Measurements from ENCODE around the gene FGF9. TPM values are rescaled to one million over a fixed set of nuclear protein-coding genes. Genes with fewer than 3 reads are reported as not detected.

FGF9 gene
- total RNA-seq (2014; rRNA removed; shearing (Covaris generic)) = not detected in 2 replicates

- peak; percentile 85 for DNase-seq (ENCODE audit: low spot score)
- in situ Hi-C loops (cut with HindIII; ENCODE audit: low sequenced_read_pairs) = no loop called here
Observed at GRCh38 chr13:21670883-21671619, at the start of gene FGF9. Gene FGF9, plus strand, starts transcription at chr13:21671073. Its CDS starts 840 bp downstream, at chr13:21671913.

- in situ Hi-C loops (cut with HindIII; ENCODE audit: low sequenced_read_pairs) = no loop called here
- DNase-seq (ENCODE audit: low spot score) = peak; percentile 41
Observed at GRCh38 chr13:21625366-21625765, 45.5 kb upstream of the FGF9 start.

GRCh38 chr13:21632196-21632595 is 38.7 kb upstream of the FGF9 start:
- DNase-seq (ENCODE audit: low spot score) = no peak
- in situ Hi-C loops (cut with HindIII; ENCODE audit: low sequenced_read_pairs) = no loop called here

- no peak for DNase-seq (ENCODE audit: low spot score)
- in situ Hi-C loops (cut with HindIII; ENCODE audit: low sequenced_read_pairs) = no loop called here
Observed at GRCh38 chr13:21636656-21637055, 34.2 kb upstream of the FGF9 start.

DNA sequence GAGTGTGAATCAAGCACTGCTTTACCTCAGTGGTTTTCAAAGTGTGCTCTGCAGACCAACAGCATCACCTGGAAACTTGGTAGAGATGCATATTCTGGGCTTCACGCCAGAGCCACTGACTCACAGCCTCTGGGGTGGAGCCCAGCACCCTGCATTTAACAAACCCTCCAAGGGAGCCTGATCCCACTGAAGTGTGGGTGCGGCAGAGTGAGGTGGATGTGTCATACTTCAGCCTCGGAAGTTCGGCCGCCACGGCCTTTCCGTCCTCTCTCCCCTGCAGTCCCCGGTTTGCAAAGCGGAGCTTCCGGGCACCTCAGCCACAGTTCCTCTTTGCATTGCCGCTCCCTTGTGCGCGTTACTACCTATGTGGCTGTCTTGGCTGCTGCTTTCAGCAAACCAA is 33.6 kb upstream of the FGF9 start:
- in situ Hi-C loops (cut with HindIII; ENCODE audit: low sequenced_read_pairs) = no loop called here
- DNase-seq (ENCODE audit: low spot score) = no peak

GRCh38 chr13:21638319-21639282 is 32.3 kb upstream of the FGF9 start:
- in situ Hi-C loops (cut with HindIII; ENCODE audit: low sequenced_read_pairs) = no loop called here
- peak; percentile 61 for DNase-seq (ENCODE audit: low spot score)

- in situ Hi-C loops (cut with HindIII; ENCODE audit: low sequenced_read_pairs) = no loop called here
- DNase-seq (ENCODE audit: low spot score) = no peak
Observed at GRCh38 chr13:21639561-21639960, 31.3 kb upstream of the FGF9 start.

DNA sequence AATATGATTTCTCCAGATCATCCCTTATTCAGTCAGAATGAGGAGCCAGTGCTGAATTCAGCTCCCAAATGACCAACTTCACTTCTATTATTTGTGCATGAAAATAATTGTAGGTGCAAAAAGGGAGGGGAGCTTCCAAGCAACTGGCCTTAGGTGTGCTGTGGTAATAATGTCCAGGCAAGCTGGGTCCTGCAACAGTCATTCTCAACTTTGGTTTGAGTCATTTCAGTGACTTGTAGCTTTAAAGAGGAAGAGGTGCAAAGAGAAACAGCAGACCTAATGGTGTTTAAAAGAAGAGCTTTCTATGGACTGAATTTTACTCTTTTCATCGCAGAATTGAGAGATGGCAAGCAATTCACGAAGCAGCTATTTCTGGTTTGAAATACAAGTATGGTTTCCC is 29.2 kb upstream of the FGF9 start:
- in situ Hi-C loops (cut with HindIII; ENCODE audit: low sequenced_read_pairs) = no loop called here
- no peak for DNase-seq (ENCODE audit: low spot score)

- in situ Hi-C loops (cut with HindIII; ENCODE audit: low sequenced_read_pairs) = no loop called here
Observed at GRCh38 chr13:21657538-21657937, 13.3 kb upstream of the FGF9 start.

GRCh38 chr13:21659087-21659486 is 11.8 kb upstream of the FGF9 start:
- in situ Hi-C loops (cut with HindIII; ENCODE audit: low sequenced_read_pairs) = no loop called here
- DNase-seq (ENCODE audit: low spot score) = no peak

More at GRCh38 chr13:21657538-21657937, 13.3 kb upstream of the FGF9 start:
- DNase-seq (ENCODE audit: low spot score) = no peak

- in situ Hi-C loops (cut with HindIII; ENCODE audit: low sequenced_read_pairs) = no loop called here
- no peak for DNase-seq (ENCODE audit: low spot score)
Observed at GRCh38 chr13:21661097-21661909, 9.6 kb upstream of the FGF9 start.

- in situ Hi-C loops (cut with HindIII; ENCODE audit: low sequenced_read_pairs) = no loop called here
- no peak for DNase-seq (ENCODE audit: low spot score)
Observed at GRCh38 chr13:21663197-21663596, 7.7 kb upstream of the FGF9 start.

- in situ Hi-C loops (cut with HindIII; ENCODE audit: low sequenced_read_pairs) = no loop called here
Observed at GRCh38 chr13:21668732-21669275, 2.1 kb upstream of the FGF9 start.

GRCh38 chr13:21670006-21670882 is 629 bp upstream of the FGF9 start:
- peak; percentile 57 for DNase-seq (ENCODE audit: low spot score)
- in situ Hi-C loops (cut with HindIII; ENCODE audit: low sequenced_read_pairs) = no loop called here

More at GRCh38 chr13:21668732-21669275, 2.1 kb upstream of the FGF9 start:
- DNase-seq (ENCODE audit: low spot score) = peak; percentile 59

GRCh38 chr13:21671620-21672286 is 880 bp downstream of the FGF9 start:
- DNase-seq (ENCODE audit: low spot score) = peak; percentile 57
- in situ Hi-C loops (cut with HindIII; ENCODE audit: low sequenced_read_pairs) = no loop called here

GRCh38 chr13:21672287-21672680 is 1.4 kb downstream of the FGF9 start:
- in situ Hi-C loops (cut with HindIII; ENCODE audit: low sequenced_read_pairs) = no loop called here
- peak; percentile 49 for DNase-seq (ENCODE audit: low spot score)

DNA sequence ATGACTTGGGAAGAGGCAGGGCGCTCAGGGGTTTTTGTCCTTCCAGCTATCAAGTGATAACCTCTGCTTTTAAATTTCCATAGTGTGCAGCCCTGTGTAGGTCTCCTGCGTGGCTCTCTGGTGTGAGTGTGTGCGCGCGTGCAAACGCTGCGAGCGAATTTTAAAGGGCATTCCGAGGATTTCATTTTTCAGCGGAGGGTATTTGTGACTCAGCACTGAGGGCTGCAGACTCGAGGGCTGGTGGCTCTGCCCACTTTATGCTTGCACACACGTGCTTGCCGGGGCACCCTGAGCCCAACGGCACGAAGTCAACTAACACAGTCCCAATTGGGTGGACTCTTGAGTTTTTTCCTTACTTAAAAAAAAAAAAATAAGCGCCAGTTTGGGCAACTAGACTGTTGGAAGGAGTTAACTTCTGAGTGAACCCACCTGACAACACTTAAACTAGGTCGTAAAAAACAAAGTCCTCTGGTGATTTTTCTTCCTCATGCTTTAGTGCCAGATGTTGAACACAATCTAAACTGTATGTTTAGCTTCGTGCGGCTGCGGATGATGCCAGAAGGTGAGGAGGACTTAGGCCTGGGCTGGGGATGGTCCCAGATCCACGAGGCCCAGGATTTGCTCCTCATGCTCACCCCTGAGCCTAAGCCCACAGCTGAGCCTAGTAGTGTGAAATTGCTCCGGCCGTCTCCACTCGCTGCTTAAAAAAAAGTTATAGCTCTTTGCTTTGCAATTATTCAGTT is 2.1 kb downstream of the FGF9 start:
- in situ Hi-C loops (cut with HindIII; ENCODE audit: low sequenced_read_pairs) = no loop called here
- DNase-seq (ENCODE audit: low spot score) = peak; percentile 46
